Calu3 (cell line): ENCODE data around the gene EXOSC1. TPM values are rescaled to one million over a fixed set of nuclear protein-coding genes. Genes with fewer than 3 reads are reported as not detected.

Experiments
- Bru-seq: library from RNA; stranded (reverse); fragments of 400-500 nt; gene quantifications from one replicate; lab custom pipeline; 2021; lab: Mats Ljungman, UMichigan
- BruChase-seq, 2 experiments: library from RNA; stranded (reverse); fragments of 400-500 nt; gene quantifications; one replicate each; lab custom pipeline; 2021; lab: Mats Ljungman, UMichigan
- BruUV-seq: library from RNA; stranded (reverse); fragments of 400-500 nt; replicated peaks from 2 replicates; lab custom pipeline; 2021; lab: Mats Ljungman, UMichigan
- CTCF ChIA-PET: fragments of 300-600 bp; sonication (Branson Sonifier 250); formaldehyde crosslinking; loops from one replicate; lab custom pipeline; 2022; ENCODE audit warnings: antibody characterized with exemption; lab: Charles Lee
- DNase-seq: peaks from one replicate; pipeline ENCODE4 v3.0.0; 2022
- H3K27ac Mint-ChIP-seq: one replicate; pipeline ENCODE4 v1.8.0; 2022; ENCODE audit warnings: mixed read lengths; ENCODE audit not compliant: unreplicated experiment
- H3K27me3 Mint-ChIP-seq: one replicate; pipeline ENCODE4 v1.8.0; 2022; ENCODE audit warnings: mixed read lengths; ENCODE audit not compliant: unreplicated experiment
- H3K36me3 Mint-ChIP-seq: one replicate; pipeline ENCODE4 v1.8.0; 2022; ENCODE audit warnings: mild to moderate bottlenecking, moderate library complexity, mixed read lengths; ENCODE audit not compliant: insufficient read depth, unreplicated experiment
- H3K4me1 Mint-ChIP-seq: one replicate; pipeline ENCODE4 v1.8.0; 2022; ENCODE audit warnings: mild to moderate bottlenecking, low read depth, mixed read lengths; ENCODE audit not compliant: unreplicated experiment
- H3K4me3 Mint-ChIP-seq: one replicate; pipeline ENCODE4 v1.8.0; 2022; ENCODE audit warnings: mild to moderate bottlenecking, low read depth, moderate library complexity, mixed read lengths; ENCODE audit not compliant: unreplicated experiment
- H3K9me3 Mint-ChIP-seq: one replicate; pipeline ENCODE4 v1.8.0; 2022; ENCODE audit warnings: low read depth, mixed read lengths; ENCODE audit not compliant: unreplicated experiment
- intact Hi-C: fragments of 100-400 bp; cut with micrococcal nuclease; formaldehyde crosslinking; loops from one replicate; pipeline ENCODE4 v1.10.0; 2022; ENCODE audit not compliant: unreplicated experiment
- long read RNA-seq: library from polyadenylated mRNA; stranded (forward); transcript quantifications from one replicate; pipeline ENCODE4 v2.0.0, GENCODE V29; 2022
- total RNA-seq: library from RNA; stranded (reverse); gene quantifications from 2 replicates; pipeline ENCODE4 v1.2.3, GENCODE V29; 2022
- TF ChIP-seq, protein P1 (sequence below): fragments of 200-600 bp; IDR thresholded peaks from one replicate; pipeline ENCODE4 v1.8.0; 2022; ENCODE audit warnings: antibody characterized with exemption; ENCODE audit not compliant: unreplicated experiment

Gene EXOSC1, protein sequence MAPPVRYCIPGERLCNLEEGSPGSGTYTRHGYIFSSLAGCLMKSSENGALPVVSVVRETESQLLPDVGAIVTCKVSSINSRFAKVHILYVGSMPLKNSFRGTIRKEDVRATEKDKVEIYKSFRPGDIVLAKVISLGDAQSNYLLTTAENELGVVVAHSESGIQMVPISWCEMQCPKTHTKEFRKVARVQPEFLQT
- 28.6 and 29.5 TPM in 2 replicates for total RNA-seq
- percentile 63 among the genes with signal in this experiment for Bru-seq, nascent RNA
- BruChase-seq, experiment 1, labeled RNA remaining after a 6-hour chase = percentile 71 among the genes with signal in this experiment
- BruChase-seq, experiment 2, labeled RNA remaining after a 2-hour chase = percentile 63 among the genes with signal in this experiment
- long read RNA-seq, transcript EXOSC1-204 (8 exons, 923 nt) = major isoform, 39 of 50 reads
- long read RNA-seq, partial matches to known transcripts = 3 of 50 reads
- long read RNA-seq, other reads (novel, unspliced or antisense) = 4 of 50 reads

DNA sequence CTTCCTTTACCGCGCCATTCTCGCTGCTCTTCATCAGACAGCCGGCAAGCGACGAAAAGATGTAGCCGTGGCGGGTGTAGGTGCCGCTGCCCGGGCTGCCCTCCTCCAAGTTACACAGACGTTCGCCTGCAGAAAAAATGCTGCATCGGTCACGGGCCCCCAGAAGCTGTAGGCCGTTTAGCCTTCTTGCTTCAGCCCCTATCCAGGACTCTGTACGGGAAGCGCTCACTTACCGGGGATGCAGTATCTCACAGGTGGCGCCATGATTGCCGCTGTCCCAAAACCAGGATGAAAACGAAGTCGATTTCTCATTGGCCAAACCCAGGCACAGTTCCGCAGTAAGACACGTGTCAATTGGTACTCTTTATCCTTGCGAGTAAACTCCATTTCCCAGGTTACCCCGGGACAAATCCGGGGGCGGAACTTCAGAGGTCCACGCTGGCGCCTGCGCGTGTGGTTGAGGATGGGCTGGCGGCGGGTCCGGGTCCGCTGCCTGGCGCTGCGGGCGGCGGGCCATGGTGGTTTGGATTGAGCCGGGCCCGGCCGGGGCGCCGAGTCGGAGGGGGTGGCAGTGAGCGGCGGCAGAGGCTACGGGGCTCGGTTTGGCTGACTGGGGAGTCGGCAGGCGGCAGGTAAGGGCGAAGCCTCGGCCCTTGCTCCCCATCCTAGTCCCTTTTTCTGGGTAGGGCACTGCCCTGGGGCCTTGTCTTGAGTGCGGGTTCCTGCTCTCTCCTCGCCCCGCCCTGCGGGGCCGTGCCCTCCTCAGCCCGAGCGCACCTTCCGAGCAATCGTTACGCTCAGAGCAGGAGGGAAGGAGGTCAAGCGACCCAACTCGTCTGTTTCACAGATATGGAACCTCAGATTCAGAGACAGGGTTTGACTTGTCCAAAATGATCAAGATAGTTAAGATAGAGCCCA, at the start of gene EXOSC1, which contains the start of gene ZDHHC16:
EXOSC1 (minus strand) TSS at position 285 of the 918 bp plus-strand sequence; CDS start at position 264, 21 bp downstream.
ZDHHC16 (plus strand) TSS at position 454 of the 918 bp plus-strand sequence. CDS start 5,501 bp downstream, outside the sequence.
- CTCF ChIA-PET = no interaction called here
- BruUV-seq = TSS peak; percentile 70
- peaks cover 15% of the 10 kb centered on the region for H3K4me1 Mint-ChIP-seq
- peak within 1 kb of the TSS; percentile 98 for H3K4me3 Mint-ChIP-seq
- H3K9me3 Mint-ChIP-seq = no peaks in the 10 kb centered on the region
- TF ChIP-seq, protein P1, sequence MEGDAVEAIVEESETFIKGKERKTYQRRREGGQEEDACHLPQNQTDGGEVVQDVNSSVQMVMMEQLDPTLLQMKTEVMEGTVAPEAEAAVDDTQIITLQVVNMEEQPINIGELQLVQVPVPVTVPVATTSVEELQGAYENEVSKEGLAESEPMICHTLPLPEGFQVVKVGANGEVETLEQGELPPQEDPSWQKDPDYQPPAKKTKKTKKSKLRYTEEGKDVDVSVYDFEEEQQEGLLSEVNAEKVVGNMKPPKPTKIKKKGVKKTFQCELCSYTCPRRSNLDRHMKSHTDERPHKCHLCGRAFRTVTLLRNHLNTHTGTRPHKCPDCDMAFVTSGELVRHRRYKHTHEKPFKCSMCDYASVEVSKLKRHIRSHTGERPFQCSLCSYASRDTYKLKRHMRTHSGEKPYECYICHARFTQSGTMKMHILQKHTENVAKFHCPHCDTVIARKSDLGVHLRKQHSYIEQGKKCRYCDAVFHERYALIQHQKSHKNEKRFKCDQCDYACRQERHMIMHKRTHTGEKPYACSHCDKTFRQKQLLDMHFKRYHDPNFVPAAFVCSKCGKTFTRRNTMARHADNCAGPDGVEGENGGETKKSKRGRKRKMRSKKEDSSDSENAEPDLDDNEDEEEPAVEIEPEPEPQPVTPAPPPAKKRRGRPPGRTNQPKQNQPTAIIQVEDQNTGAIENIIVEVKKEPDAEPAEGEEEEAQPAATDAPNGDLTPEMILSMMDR = no peak
- peaks cover 30% of the 10 kb centered on the region for H3K36me3 Mint-ChIP-seq
- intact Hi-C loops = loop anchor here (1.0 kb wide), 1 partner anchor 39 kb away; no protein-coding TSS in a partner anchor
- DNase-seq = peak; percentile 82
- peak within 1 kb of the TSS; percentile 67 for H3K27ac Mint-ChIP-seq
- no peaks in the 10 kb centered on the region for H3K27me3 Mint-ChIP-seq

DNA sequence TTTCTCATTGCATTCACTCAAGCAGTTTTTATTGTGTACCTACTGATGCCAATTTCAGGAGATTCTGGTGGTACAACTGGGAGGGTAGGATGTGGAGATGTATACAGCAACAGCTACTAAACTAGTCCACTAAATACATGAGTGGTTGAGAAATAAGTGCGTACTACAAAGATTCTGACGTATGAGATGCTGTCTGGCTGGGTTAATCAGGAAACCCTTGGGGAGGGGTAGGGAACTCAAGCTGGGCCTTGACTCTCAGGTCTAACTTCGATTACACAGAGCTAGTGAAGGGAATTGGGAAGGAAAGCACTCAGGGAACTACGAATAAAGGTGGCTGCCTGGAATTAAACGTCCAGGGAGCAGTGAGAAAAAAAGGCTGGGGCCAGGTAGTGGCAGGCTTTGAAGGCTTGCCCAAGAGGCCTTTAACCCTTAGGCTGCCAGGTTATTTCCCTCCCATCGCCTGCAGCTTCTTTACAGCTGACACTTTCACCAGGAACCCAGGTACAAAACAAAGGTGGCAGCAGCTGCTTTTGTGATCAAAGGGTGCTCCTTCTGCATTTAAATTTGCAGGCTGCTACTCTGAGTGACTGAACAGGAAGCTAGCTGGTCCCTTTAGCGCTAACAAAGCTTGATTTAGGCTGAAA, 49.2 kb upstream of the EXOSC1 start:
- no TSS peak for BruUV-seq
- Mint-ChIP-seq H3K9me3 (no peaks in the 10 kb centered on the region), H3K4me1 (peaks cover 2% of the 10 kb centered on the region), H3K27ac (no peak overlapping the region), H3K36me3 (peaks cover 40% of the 10 kb centered on the region), H3K27me3 (no peaks in the 10 kb centered on the region), H3K4me3 (no peak overlapping the region)
- intact Hi-C loops = no loop called here
- CTCF ChIA-PET = no interaction called here
- no peak for DNase-seq
- TF ChIP-seq, protein P1 = no peak

DNA sequence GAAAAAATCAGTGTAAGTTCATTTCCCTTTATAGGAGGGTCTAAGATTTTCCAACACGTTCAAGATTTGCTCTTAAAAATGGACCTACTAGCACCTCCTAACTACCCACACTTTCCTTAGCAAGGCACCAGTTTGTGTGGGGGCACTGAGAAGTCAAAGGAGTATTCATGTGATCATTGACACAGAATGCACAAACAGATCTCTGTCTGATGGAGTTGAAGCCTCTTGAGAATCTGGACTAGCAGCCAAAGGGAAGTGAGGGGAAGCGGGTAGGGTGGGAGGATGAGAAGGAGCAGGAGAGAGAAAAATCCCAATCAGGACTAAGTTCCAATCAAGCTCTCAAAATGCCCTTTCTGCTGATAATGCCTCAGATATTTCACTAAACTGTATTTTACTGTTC, 48.3 kb upstream of the EXOSC1 start:
- TF ChIP-seq, protein P1 = no peak
- H3K27ac Mint-ChIP-seq = no peak overlapping the region
- BruUV-seq = no TSS peak

DNA sequence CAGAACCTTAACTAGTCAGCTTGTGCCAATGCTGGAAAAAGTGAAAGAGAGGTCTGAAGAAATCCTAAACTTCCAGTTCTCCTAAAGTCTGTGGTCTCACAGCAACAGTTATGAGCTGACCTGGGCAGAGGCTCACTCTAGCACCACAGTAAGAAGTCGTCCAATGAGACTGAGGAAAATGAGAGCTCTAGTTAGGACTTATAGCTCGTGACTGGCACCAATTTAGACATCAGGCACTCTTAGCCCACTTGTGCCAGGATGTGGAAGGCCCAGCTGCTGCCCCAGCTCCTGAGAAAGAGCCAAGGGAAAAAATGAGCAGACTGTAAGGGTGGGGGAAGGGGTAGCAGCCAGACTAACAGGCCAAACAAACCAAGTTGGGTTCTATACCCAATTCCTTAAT, 44.8 kb upstream of the EXOSC1 start:
- peaks cover 14% of the 10 kb centered on the region for H3K36me3 Mint-ChIP-seq
- CTCF ChIA-PET = no interaction called here
- TF ChIP-seq, protein P1 = no peak
- no TSS peak for BruUV-seq
- no peak for DNase-seq
- no peak overlapping the region for H3K4me3 Mint-ChIP-seq
- H3K4me1 Mint-ChIP-seq = no peaks in the 10 kb centered on the region
- H3K27ac Mint-ChIP-seq = no peak overlapping the region
- intact Hi-C loops = no loop called here
- no peaks in the 10 kb centered on the region for H3K9me3 Mint-ChIP-seq
- no peaks in the 10 kb centered on the region for H3K27me3 Mint-ChIP-seq

More for the DNA sequence above, 48.3 kb upstream of the EXOSC1 start:
- DNase-seq = no peak
- CTCF ChIA-PET = no interaction called here
- Mint-ChIP-seq H3K4me3 (no peak overlapping the region), H3K36me3 (peaks cover 32% of the 10 kb centered on the region), H3K4me1 (no peaks in the 10 kb centered on the region), H3K9me3 (no peaks in the 10 kb centered on the region), H3K27me3 (no peaks in the 10 kb centered on the region)
- intact Hi-C loops = no loop called here
